Activated CD8-positive, alpha-beta T cell treated with anti-CD3 and anti-CD28 coated beads for 36 hours (primary cell): ENCODE measurements around the gene SECTM1. TPM values are rescaled to one million over a fixed set of nuclear protein-coding genes. Genes with fewer than 3 reads are reported as not detected.

Experiments
- ATAC-seq: fragments of 200-7000 bp; cut with Tn5 transposase; one replicate; pipeline ENCODE4 v1.10.0; 2021; ENCODE audit warnings: mild to moderate bottlenecking, moderate library complexity
- CTCF ChIA-PET: fragments of 350-600 bp; sonication (Branson Sonifier 250); formaldehyde crosslinking; loops from one replicate; lab custom pipeline; 2021; ENCODE audit warnings: antibody characterized with exemption; lab: Charles Lee
- POLR2A ChIA-PET: fragments of 350-600 bp; sonication (Branson Sonifier 250); formaldehyde crosslinking; loops from one replicate; lab custom pipeline; 2021; ENCODE audit warnings: antibody characterized with exemption; lab: Charles Lee
- DNase-seq: peaks from one replicate; pipeline ENCODE4 v3.0.0-alpha.2; 2020
- H3K27ac Mint-ChIP-seq: one replicate; pipeline ENCODE4 v1.8.0; 2021; ENCODE audit warnings: mild to moderate bottlenecking, mixed read lengths
- H3K27me3 Mint-ChIP-seq: one replicate; pipeline ENCODE4 v1.8.0; 2021; ENCODE audit warnings: mixed read lengths
- H3K36me3 Mint-ChIP-seq: one replicate; pipeline ENCODE4 v1.8.0; 2021; ENCODE audit warnings: low read depth, mixed read lengths
- H3K4me1 Mint-ChIP-seq: one replicate; pipeline ENCODE4 v1.8.0; 2021; ENCODE audit warnings: low read depth, mixed read lengths
- H3K4me3 Mint-ChIP-seq: one replicate; pipeline ENCODE4 v1.8.0; 2021; ENCODE audit warnings: mild to moderate bottlenecking, moderate library complexity, mixed read lengths
- H3K9me3 Mint-ChIP-seq: one replicate; pipeline ENCODE4 v1.8.0; 2021; ENCODE audit warnings: mixed read lengths
- intact Hi-C: fragments of 100-400 bp; cut with micrococcal nuclease; formaldehyde crosslinking; loops from one replicate; pipeline ENCODE4 v1.10.0; 2022
- total RNA-seq, 2 experiments: library from RNA; stranded (reverse); gene quantifications; one replicate each; pipeline ENCODE4 v1.2.3, GENCODE V29; 2021
- TF ChIP-seq, protein P1 (sequence below): fragments of 200-600 bp; IDR thresholded peaks from one replicate; pipeline ENCODE4 v1.8.0; 2022; ENCODE audit warnings: antibody characterized with exemption, mild to moderate bottlenecking

The SECTM1 gene
- total RNA-seq, 2 experiments from 2014 or later = 0.45 to 0.50 TPM

DNA sequence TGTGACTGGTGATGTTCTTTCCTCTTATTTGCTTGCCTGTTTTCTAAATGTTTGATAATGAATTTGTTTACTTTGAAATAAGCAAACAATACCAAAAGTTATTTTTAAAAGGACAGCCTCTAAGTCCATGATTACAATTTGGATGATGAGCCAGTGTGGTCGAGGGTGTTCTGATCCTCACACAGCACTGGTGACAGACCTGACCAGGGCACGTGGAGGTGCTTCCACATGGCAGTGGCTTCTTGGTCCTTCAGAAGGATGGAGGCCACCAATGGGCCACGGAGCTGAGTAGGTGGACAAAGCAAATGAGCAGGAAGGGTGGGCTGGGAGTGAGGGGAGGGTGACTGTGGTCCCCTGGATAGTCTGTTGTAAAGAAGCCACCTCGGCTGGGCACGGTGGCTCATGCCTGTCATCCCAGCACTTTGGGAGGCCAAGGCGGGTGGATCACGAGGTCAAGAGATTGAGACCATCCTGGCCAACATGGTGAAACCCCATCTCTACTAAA is 21.3 kb upstream of the SECTM1 start:
- peaks cover 12% of the 10 kb centered on the region for H3K27me3 Mint-ChIP-seq

DNA sequence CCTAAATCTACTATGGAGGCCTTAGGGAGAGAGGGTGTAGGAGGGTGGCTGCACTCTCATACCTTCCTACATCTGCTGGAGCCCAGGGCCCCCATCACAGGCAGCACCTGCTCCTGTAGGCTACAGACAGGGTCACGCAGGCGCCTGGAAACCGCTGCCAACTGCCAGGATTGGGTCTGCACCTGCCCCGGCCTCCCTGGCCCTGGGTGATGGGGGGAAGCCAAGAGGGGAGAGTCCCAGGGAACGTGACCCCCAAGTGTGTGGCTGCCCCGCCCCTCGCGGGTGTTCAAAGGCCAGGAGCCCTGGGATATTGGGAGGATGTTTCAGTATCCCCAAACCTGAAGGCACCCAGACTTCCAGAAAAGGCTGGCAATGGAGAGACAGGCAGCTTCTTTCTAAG is 19.9 kb upstream of the SECTM1 start:
- Mint-ChIP-seq H3K4me1 (peaks cover 10% of the 10 kb centered on the region), H3K27ac (no peak overlapping the region), H3K9me3 (no peaks in the 10 kb centered on the region), H3K27me3 (peaks cover 12% of the 10 kb centered on the region), H3K4me3 (no peak overlapping the region), H3K36me3 (no peaks in the 10 kb centered on the region)
- TF ChIP-seq, protein P1, sequence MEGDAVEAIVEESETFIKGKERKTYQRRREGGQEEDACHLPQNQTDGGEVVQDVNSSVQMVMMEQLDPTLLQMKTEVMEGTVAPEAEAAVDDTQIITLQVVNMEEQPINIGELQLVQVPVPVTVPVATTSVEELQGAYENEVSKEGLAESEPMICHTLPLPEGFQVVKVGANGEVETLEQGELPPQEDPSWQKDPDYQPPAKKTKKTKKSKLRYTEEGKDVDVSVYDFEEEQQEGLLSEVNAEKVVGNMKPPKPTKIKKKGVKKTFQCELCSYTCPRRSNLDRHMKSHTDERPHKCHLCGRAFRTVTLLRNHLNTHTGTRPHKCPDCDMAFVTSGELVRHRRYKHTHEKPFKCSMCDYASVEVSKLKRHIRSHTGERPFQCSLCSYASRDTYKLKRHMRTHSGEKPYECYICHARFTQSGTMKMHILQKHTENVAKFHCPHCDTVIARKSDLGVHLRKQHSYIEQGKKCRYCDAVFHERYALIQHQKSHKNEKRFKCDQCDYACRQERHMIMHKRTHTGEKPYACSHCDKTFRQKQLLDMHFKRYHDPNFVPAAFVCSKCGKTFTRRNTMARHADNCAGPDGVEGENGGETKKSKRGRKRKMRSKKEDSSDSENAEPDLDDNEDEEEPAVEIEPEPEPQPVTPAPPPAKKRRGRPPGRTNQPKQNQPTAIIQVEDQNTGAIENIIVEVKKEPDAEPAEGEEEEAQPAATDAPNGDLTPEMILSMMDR = no peak
- intact Hi-C loops = loop anchor here (5.0 kb wide), 1 partner anchor 59 kb away; no protein-coding TSS in a partner anchor
- ATAC-seq = no peak
- POLR2A ChIA-PET = no interaction called here
- CTCF ChIA-PET = interaction anchor here (1.1 to 1.4 kb wide), 3 partner anchors 9 to 113 kb away, joined by 4 to 6 read pairs (median 4); no protein-coding TSS in a partner anchor
- DNase-seq = no peak

More for the DNA sequence above, 21.3 kb upstream of the SECTM1 start:
- H3K4me3 Mint-ChIP-seq = no peak overlapping the region
- CTCF ChIA-PET = interaction anchor here (0.7 kb wide), 1 partner anchor 196 kb away, joined by 3 read pairs; no protein-coding TSS in a partner anchor
- no peak for DNase-seq
- no peaks in the 10 kb centered on the region for H3K9me3 Mint-ChIP-seq
- H3K36me3 Mint-ChIP-seq = no peaks in the 10 kb centered on the region
- H3K27ac Mint-ChIP-seq = no peak overlapping the region
- no peak for ATAC-seq
- intact Hi-C loops = loop anchor here (5.0 kb wide), 1 partner anchor 57 kb away; no protein-coding TSS in a partner anchor
- POLR2A ChIA-PET = no interaction called here
- H3K4me1 Mint-ChIP-seq = peaks cover 15% of the 10 kb centered on the region
- TF ChIP-seq, protein P1 = no peak

DNA sequence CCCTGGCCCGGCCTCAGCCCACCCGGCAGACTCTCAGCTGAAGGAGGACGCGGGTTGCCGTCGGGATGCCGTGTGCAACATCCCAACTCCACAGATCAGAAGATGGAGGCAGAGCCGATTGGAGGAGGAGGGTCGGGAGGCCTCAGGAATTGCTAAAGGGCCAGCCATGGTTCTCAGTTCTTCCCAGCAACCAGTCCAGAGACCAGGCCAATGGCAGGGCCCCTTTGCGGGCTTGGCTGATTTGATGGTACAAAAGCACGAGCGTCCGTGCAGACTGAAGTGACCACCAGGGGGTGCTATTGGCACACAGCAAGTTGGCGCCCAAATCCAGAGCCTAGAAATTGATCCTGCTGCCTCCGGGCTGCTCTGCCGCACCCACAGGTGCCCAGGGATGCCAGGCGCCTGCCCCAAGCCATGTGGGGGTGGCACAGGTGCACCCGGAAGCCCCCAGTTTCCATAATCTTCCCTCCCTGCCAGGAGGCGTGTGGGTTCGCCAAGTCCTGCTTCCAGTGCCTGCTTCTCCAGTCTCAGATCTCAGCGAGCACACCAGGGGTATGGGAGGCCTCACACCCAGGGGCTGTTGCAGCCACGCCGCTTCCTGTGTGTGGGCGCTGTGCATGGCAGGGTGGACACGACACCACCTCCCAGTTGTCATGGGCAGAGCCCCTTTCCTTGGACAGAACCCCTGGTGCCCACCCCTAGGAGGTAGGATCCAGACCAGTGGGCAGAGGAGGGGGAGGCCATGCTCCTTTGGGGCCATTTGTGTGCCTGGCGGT is 18.3 kb upstream of the SECTM1 start:
- peak; percentile 93 for DNase-seq
- peak; percentile 82 for ATAC-seq
- H3K4me1 Mint-ChIP-seq = peaks cover 6% of the 10 kb centered on the region
- POLR2A ChIA-PET = interaction anchor here (1.0 to 1.1 kb wide), 2 partner anchors 16 to 30 kb away, joined by 3 read pairs; no protein-coding TSS in a partner anchor
- H3K9me3 Mint-ChIP-seq = no peaks in the 10 kb centered on the region
- no peak overlapping the region for H3K4me3 Mint-ChIP-seq
- intact Hi-C loops = loop anchor here (5.0 kb wide), 1 partner anchor 60 kb away; no protein-coding TSS in a partner anchor
- H3K36me3 Mint-ChIP-seq = no peaks in the 10 kb centered on the region
- CTCF ChIA-PET = interaction anchor here (0.6 to 3.1 kb wide), 27 partner anchors 11 to 176 kb away, joined by 3 to 14 read pairs (median 4); partner anchors contain the start of genes HEXD, OGFOD3 and SECTM1
- H3K27ac Mint-ChIP-seq = no peak overlapping the region
- TF ChIP-seq, protein P1 = peak; percentile 91
- H3K27me3 Mint-ChIP-seq = peaks cover 8% of the 10 kb centered on the region

DNA sequence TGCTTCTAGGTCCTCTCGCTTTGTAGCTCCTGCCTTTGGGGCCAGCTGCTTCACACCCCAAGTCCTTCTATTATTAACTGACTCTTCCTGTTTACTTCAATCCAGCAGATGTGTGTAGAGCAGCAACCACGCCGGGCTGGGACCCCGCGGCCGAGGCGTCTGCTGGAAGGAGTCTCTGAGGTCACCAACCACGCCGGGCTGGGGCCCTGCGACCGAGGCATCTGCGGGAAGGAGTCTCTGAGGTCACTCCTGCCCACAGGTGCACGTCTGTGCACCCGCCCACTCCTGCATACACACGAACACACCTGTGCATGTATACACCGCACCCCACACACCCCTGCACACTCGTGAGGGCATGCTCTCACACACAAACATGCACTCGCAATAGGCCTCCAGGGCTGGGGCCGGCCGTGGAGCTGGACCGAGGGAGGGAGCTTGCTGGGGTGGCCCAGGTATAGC is 17.7 kb upstream of the SECTM1 start:
- Mint-ChIP-seq H3K27ac (no peak overlapping the region), H3K4me1 (peaks cover 12% of the 10 kb centered on the region), H3K4me3 (no peak overlapping the region), H3K27me3 (peaks cover 10% of the 10 kb centered on the region), H3K9me3 (no peaks in the 10 kb centered on the region), H3K36me3 (no peaks in the 10 kb centered on the region)
- intact Hi-C loops = loop anchor here (5.0 kb wide), 1 partner anchor 61 kb away; no protein-coding TSS in a partner anchor
- no peak for ATAC-seq
- TF ChIP-seq, protein P1 = no peak
- CTCF ChIA-PET = interaction anchor here (0.6 to 3.1 kb wide), 23 partner anchors 11 to 255 kb away, joined by 3 to 14 read pairs (median 4); partner anchors contain the start of genes HEXD and OGFOD3
- POLR2A ChIA-PET = interaction anchor here (1.0 to 1.1 kb wide), 2 partner anchors 15 to 30 kb away, joined by 3 read pairs; no protein-coding TSS in a partner anchor
- no peak for DNase-seq
